Prostate gland (tissue), 2 donors: ENCODE measurements around the gene FES. TPM values are rescaled to one million over a fixed set of nuclear protein-coding genes. Genes with fewer than 3 reads are reported as not detected.
"Not testable (repeated sequence)": the region's sequence is repeated elsewhere in the genome, so short reads cannot be mapped to it uniquely, and the experiment has no call there.

Experiments used
- DNase-seq: peaks from one replicate; pipeline ENCODE4 v3.0.0-alpha.2; 2019; ENCODE audit warnings: low spot score
- H3K27ac ChIP-seq, 2 donors: fragments of 200-600 bp; sonication (generic); 2 replicates each; pipeline ENCODE4 v1.5.1; 2017 to 2019
- H3K27me3 ChIP-seq: fragments of 200-600 bp; sonication (generic); replicated peaks from 2 replicates; pipeline ENCODE4 v1.5.1; 2019; ENCODE audit not compliant: insufficient read depth
- H3K36me3 ChIP-seq, 2 donors: fragments of 200-600 bp; sonication (generic); 1 replicate in 1 of 2; 2 replicates in 1 of 2; pipeline versions ENCODE4 v1.5.1 to v1.8.1; 2017 to 2019
- H3K4me1 ChIP-seq: fragments of 200-600 bp; sonication (generic); replicated peaks from 2 replicates; pipeline ENCODE4 v1.5.1; 2019
- H3K4me3 ChIP-seq, 2 donors: fragments of 200-600 bp; sonication (generic); 2 replicates each; pipeline ENCODE4 v1.5.1; 2017 to 2019
- H3K9me3 ChIP-seq: fragments of 200-600 bp; sonication (generic); 2 replicates; pipeline ENCODE4 v1.5.1; 2017
- CTCF ChIP-seq, 4 experiments: fragments of 200-600 bp in 2 of 4; fragments of 450-650 bp in 2 of 4; sonication (generic) in 2 of 4; IDR thresholded peaks; 1 replicate in 3 of 4; 2 replicates in 1 of 4; pipeline ENCODE4 v1.5.1; 2016 to 2019; ENCODE audit warnings: antibody characterized with exemption in 4 of 4, mild to moderate bottlenecking in 2 of 4, moderate library complexity in 2 of 4
- POLR2A ChIP-seq: fragments of 450-650 bp; IDR thresholded peaks from one replicate; pipeline ENCODE4 v1.6.1; 2016; ENCODE audit warnings: antibody characterized with exemption, mild to moderate bottlenecking
- POLR2AphosphoS5 ChIP-seq: sonication (generic); formaldehyde crosslinking; IDR thresholded peaks from one replicate; pipeline ENCODE4 v1.6.1; 2017; ENCODE audit warnings: antibody characterized with exemption
- WGBS: methylation state at CpG from one replicate; pipeline ENCODE4 v1.1.5; 2018; 5-methylcytosine and 5-hydroxymethylcytosine counted together
- intact Hi-C: fragments of 100-400 bp; cut with DNase I; formaldehyde crosslinking; loops from one replicate; pipeline ENCODE4 v1.14.2; 2022
- total RNA-seq, 2 donors: library from RNA; depleted of rRNA; stranded (reverse); fragments of >200 nt; gene quantifications; one replicate each; pipeline ENCODE4 v1.1.0, GENCODE V29; 2016

FES gene
- total RNA-seq, 2 donors from 2014 or later, result 22.8 to 33.9 TPM

GRCh38 chr15:90895571-90896117, 11.3 kb downstream of the FES start:
- H3K4me1 ChIP-seq, result no peaks in the 10 kb centered on the region
- peaks cover 7 to 23% of the 10 kb centered on the region in 2 donors for H3K36me3 ChIP-seq
- H3K27ac ChIP-seq, result no peak overlapping the region
- intact Hi-C loops, result no loop called here
- TF ChIP-seq CTCF (IDR thresholded peaks at IDR 0.05) (no peak), POLR2AphosphoS5 (no peak), POLR2A (no peak)
- 63% methylated on average over 9 of the region's 10 CpGs for WGBS
- no peaks in the 10 kb centered on the region for H3K9me3 ChIP-seq
- DNase-seq, result no peak
- H3K27me3 ChIP-seq, result no peaks in the 10 kb centered on the region
- no peak overlapping the region for H3K4me3 ChIP-seq

GRCh38 chr15:90897131-90897655, 12.9 kb downstream of the FES start:
- H3K27ac ChIP-seq, intact Hi-C loops, H3K4me1 ChIP-seq, H3K27me3 ChIP-seq, DNase-seq, H3K9me3 ChIP-seq, H3K4me3 ChIP-seq: not testable (repeated sequence)
- WGBS, result 90% methylated on average over 14 of the region's 14 CpGs
- peaks cover 0 to 15% of the 10 kb centered on the region in 2 donors for H3K36me3 ChIP-seq

GRCh38 chr15:90901175-90902039, 17.1 kb downstream of the FES start:
- Histone ChIP-seq H3K27ac (peak overlapping the region; percentile 87 to 93), H3K9me3 (no peaks in the 10 kb centered on the region), H3K4me3 (peak overlapping the region in 1 of 2 donors; percentile 66), H3K36me3 (no peaks in the 10 kb centered on the region), H3K27me3 (no peaks in the 10 kb centered on the region), H3K4me1 (peaks cover 9% of the 10 kb centered on the region)
- 58% methylated on average over 14 of the region's 14 CpGs for WGBS
- intact Hi-C loops, result loop anchor here (2.0 kb wide), 1 partner anchor 31 kb away; the partner anchor contains the start of gene HDDC3
- DNase-seq, result no peak
- TF ChIP-seq POLR2AphosphoS5 (no peak), POLR2A (no peak), CTCF (IDR thresholded peaks at IDR 0.05) (no peak)

- intact Hi-C loops, result loop anchor here (2.0 kb wide), 1 partner anchor 31 kb away; the partner anchor contains the start of gene HDDC3
- H3K27ac ChIP-seq, result peak overlapping the region; percentile 87 to 93
- WGBS, result 0% methylated on average over 23 of the region's 71 CpGs
- peak; percentile 57 to 88 (median 76) for TF ChIP-seq CTCF (IDR thresholded peaks at IDR 0.05)
- peak; percentile 47 for TF ChIP-seq POLR2AphosphoS5
- peak; percentile 49 for TF ChIP-seq POLR2A
- peak; percentile 79 for DNase-seq
- H3K36me3 ChIP-seq, result peaks cover 5 to 7% of the 10 kb centered on the region in 2 donors
- H3K4me3 ChIP-seq, result peak overlapping the region; percentile 66 to 71
- peaks cover 9% of the 10 kb centered on the region for H3K4me1 ChIP-seq
- no peaks in the 10 kb centered on the region for H3K9me3 ChIP-seq
- no peaks in the 10 kb centered on the region for H3K27me3 ChIP-seq
These were observed 17.9 kb downstream of the FES start for GRCh38 chr15:90902040-90902839.
